H9 (cell line): ENCODE data around the gene ZNF892. TPM values are rescaled to one million over a fixed set of nuclear protein-coding genes. Genes with fewer than 3 reads are reported as not detected.

Experiments
- DNase-seq: peaks from one replicate; pipeline ENCODE4 v3.0.0-alpha.2; 2017
- H2AFZ ChIP-seq: one replicate; pipeline ENCODE4 v1.6.1; 2013; ENCODE audit warnings: mild to moderate bottlenecking, low read length, control low read depth, moderate library complexity
- H2AK5ac ChIP-seq: 2 replicates; pipeline ENCODE4 v1.6.1; 2013; ENCODE audit warnings: low read length, control low read depth, mixed read lengths; ENCODE audit not compliant: insufficient read length
- H2BK120ac ChIP-seq: one replicate; pipeline ENCODE4 v1.6.1; 2013; ENCODE audit warnings: low read depth, mild to moderate bottlenecking, low read length, control low read depth, inconsistent platforms; ENCODE audit not compliant: poor library complexity, severe bottlenecking
- H2BK12ac ChIP-seq: 2 replicates; pipeline ENCODE4 v1.6.1; 2013; ENCODE audit warnings: low read length, control low read depth, mixed read lengths, low read depth; ENCODE audit not compliant: insufficient read length
- H2BK15ac ChIP-seq: 2 replicates; pipeline ENCODE4 v1.6.1; 2013; ENCODE audit warnings: low read depth, low read length, control low read depth
- H2BK20ac ChIP-seq: one replicate; pipeline ENCODE4 v1.6.1; 2013; ENCODE audit warnings: low read depth, mild to moderate bottlenecking, low read length, control low read depth, inconsistent platforms; ENCODE audit not compliant: poor library complexity, severe bottlenecking
- H2BK5ac ChIP-seq: 2 replicates; pipeline ENCODE4 v1.6.1; 2013; ENCODE audit warnings: low read length, control low read depth, mixed read lengths; ENCODE audit not compliant: insufficient read length
- H3K14ac ChIP-seq: 2 replicates; pipeline ENCODE4 v1.6.1; 2013; ENCODE audit warnings: low read length, control low read depth; ENCODE audit not compliant: insufficient read depth
- H3K18ac ChIP-seq: 2 replicates; pipeline ENCODE4 v1.6.1; 2013; ENCODE audit warnings: low read depth, mild to moderate bottlenecking, mixed read lengths, low read length, control low read depth; ENCODE audit not compliant: insufficient read length
- H3K23ac ChIP-seq: 2 replicates; pipeline ENCODE4 v1.6.1; 2013; ENCODE audit warnings: low read length, control low read depth, mixed read lengths, low read depth; ENCODE audit not compliant: insufficient read length
- H3K23me2 ChIP-seq: 2 replicates; pipeline ENCODE4 v1.6.1; 2013; ENCODE audit warnings: low read depth, mild to moderate bottlenecking, mixed read lengths, low read length, control low read depth; ENCODE audit not compliant: insufficient read length, poor library complexity, severe bottlenecking
- H3K27ac ChIP-seq: 2 replicates; pipeline ENCODE4 v1.5.1; 2013; ENCODE audit warnings: low read length, control low read depth, mixed read lengths, low read depth; ENCODE audit not compliant: insufficient read length
- H3K27me3 ChIP-seq: 2 replicates; pipeline ENCODE4 v1.6.1; 2013; ENCODE audit warnings: low read length, control low read depth, inconsistent platforms; ENCODE audit not compliant: insufficient read depth
- H3K4ac ChIP-seq: 2 replicates; pipeline ENCODE4 v1.6.1; 2013; ENCODE audit warnings: low read depth, mild to moderate bottlenecking, control low read depth, inconsistent platforms, low read length, moderate library complexity
- H3K4me1 ChIP-seq: 2 replicates; pipeline ENCODE4 v1.6.1; 2013; ENCODE audit warnings: low read length, control low read depth, inconsistent platforms; ENCODE audit not compliant: insufficient read depth
- H3K4me2 ChIP-seq: 2 replicates; pipeline ENCODE4 v1.6.1; 2013; ENCODE audit warnings: low read length, control low read depth, mixed read lengths; ENCODE audit not compliant: insufficient read length, insufficient read depth
- H3K56ac ChIP-seq: 2 replicates; pipeline ENCODE4 v1.6.1; 2013; ENCODE audit warnings: low read depth, mild to moderate bottlenecking, mixed read lengths, low read length, control low read depth; ENCODE audit not compliant: insufficient read length
- H3K79me1 ChIP-seq: 2 replicates; pipeline ENCODE4 v1.6.1; 2013; ENCODE audit warnings: low read depth, mild to moderate bottlenecking, moderate library complexity, low read length, control low read depth, inconsistent platforms; ENCODE audit not compliant: insufficient read depth, poor library complexity, severe bottlenecking
- H3K79me2 ChIP-seq: 2 replicates; pipeline ENCODE4 v1.6.1; 2013; ENCODE audit warnings: low read length, control low read depth, inconsistent platforms; ENCODE audit not compliant: insufficient read depth
- H3K9ac ChIP-seq: 2 replicates; pipeline ENCODE4 v1.6.1; 2013; ENCODE audit warnings: low read length, control low read depth, mixed read lengths; ENCODE audit not compliant: insufficient read length; ENCODE audit errors: extremely low read depth
- H3K9me3 ChIP-seq: one replicate; pipeline ENCODE4 v1.6.1; 2013; ENCODE audit warnings: low read depth, low read length, inconsistent platforms; ENCODE audit not compliant: control insufficient read depth
- H3T11ph ChIP-seq: one replicate; pipeline ENCODE4 v1.6.1; 2013; ENCODE audit warnings: mild to moderate bottlenecking, low read length, control low read depth, inconsistent platforms
- H4K20me1 ChIP-seq: one replicate; pipeline ENCODE4 v1.6.1; 2013; ENCODE audit not compliant: control insufficient read depth, insufficient read length, insufficient read depth
- H4K5ac ChIP-seq: 2 replicates; pipeline ENCODE4 v1.6.1; 2013; ENCODE audit warnings: low read depth, mild to moderate bottlenecking, mixed read lengths, low read length, control low read depth; ENCODE audit not compliant: insufficient read length
- H4K8ac ChIP-seq: replicated peaks from 2 replicates; pipeline ENCODE4 v1.6.1; 2013; ENCODE audit warnings: low read length, control low read depth, mixed read lengths, low read depth; ENCODE audit not compliant: insufficient read length
- H4K91ac ChIP-seq: 2 replicates; pipeline ENCODE4 v1.6.1; 2013; ENCODE audit warnings: low read depth, mild to moderate bottlenecking, moderate library complexity, mixed read lengths, low read length, control low read depth; ENCODE audit not compliant: insufficient read length
- H3K27ac Mint-ChIP-seq, 3 experiments: 2 replicates in 2 of 3; 3 replicates in 1 of 3; pipeline ENCODE4 v1.8.0; 2020 to 2021; ENCODE audit warnings: mixed read lengths in 3 of 3, mild to moderate bottlenecking in 1 of 3, moderate library complexity in 1 of 3
- H3K27me3 Mint-ChIP-seq: 2 replicates; pipeline ENCODE4 v1.8.0; 2021; ENCODE audit warnings: low read depth, mild to moderate bottlenecking, moderate library complexity, mixed read lengths
- H3K36me3 Mint-ChIP-seq, 3 experiments: 2 replicates in 2 of 3; 3 replicates in 1 of 3; pipeline ENCODE4 v1.8.0; 2020 to 2021; ENCODE audit warnings: low read depth in 3 of 3, mixed read lengths in 3 of 3; ENCODE audit not compliant: insufficient read depth in 1 of 3
- H3K4me1 Mint-ChIP-seq, 2 experiments: 2 replicates each; pipeline ENCODE4 v1.8.0; 2020; ENCODE audit warnings: mixed read lengths in 2 of 2
- H3K4me3 Mint-ChIP-seq, 2 experiments: 2 replicates in 1 of 2; 3 replicates in 1 of 2; pipeline ENCODE4 v1.8.0; 2020 to 2021; ENCODE audit warnings: mild to moderate bottlenecking in 2 of 2, mixed read lengths in 2 of 2, moderate library complexity in 1 of 2
- H3K9me3 Mint-ChIP-seq, 2 experiments: 2 replicates in 1 of 2; 3 replicates in 1 of 2; pipeline ENCODE4 v1.8.0; 2020; ENCODE audit warnings: mild to moderate bottlenecking in 2 of 2, mixed read lengths in 2 of 2, moderate library complexity in 1 of 2
- WGBS: extraction: QIAGEN DNeasy Blood & Tissue Kit; methylation state at CpG from one replicate; pipeline ENCODE4 v1.1.7; 2013; ENCODE audit warnings: missing lambda C conversion rate, low lambda C conversion rate, mixed read lengths; ENCODE audit not compliant: insufficient read length; ENCODE audit errors: extremely low coverage; 5-methylcytosine and 5-hydroxymethylcytosine counted together
- total RNA-seq: library from RNA; stranded (reverse); gene quantifications from 2 replicates; pipeline ENCODE4 v1.2.1, GENCODE V29; 2021
- TF ChIP-seq, protein P1 (sequence below): fragments of 200-600 bp; sonication (generic); conservative IDR thresholded peaks from 3 replicates; pipeline ENCODE4 v1.8.0; 2021; ENCODE audit warnings: antibody characterized with exemption, mild to moderate bottlenecking

The ZNF892 gene
- total RNA-seq, 1 experiment from 2014 or later = 13.2 TPM

DNA sequence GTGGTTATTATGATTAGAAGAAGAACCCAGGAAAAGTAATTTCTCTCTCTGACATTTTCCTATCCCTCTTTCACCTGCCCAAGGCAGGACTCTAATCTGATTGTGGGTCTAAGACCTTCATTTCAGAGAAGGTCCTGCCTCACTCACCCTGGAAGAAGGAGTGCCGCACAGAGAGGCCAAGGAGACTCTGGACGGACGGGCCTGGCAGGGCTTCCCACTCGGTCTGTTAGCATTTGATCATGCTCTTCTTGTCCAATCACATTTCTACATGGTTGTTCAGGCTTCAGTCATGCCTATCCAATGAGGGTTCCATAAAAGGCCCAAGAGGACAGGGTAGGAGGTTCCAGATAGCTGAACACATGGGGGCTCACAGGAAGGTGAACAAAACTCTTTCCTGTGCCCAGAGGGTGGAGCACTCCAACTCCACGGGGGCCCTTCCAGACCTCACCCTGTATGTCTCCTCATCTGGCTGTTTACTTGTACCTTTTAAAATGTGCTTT, 27.0 kb downstream of the ZNF892 start:
- H3K23me2 ChIP-seq = no peaks in the 10 kb centered on the region

More for the DNA sequence above, 27.0 kb downstream of the ZNF892 start:
- Histone ChIP-seq H3K79me1 (no peaks in the 10 kb centered on the region), H3K4me2 (no peak overlapping the region), H2BK20ac (no peak overlapping the region), H3K23ac (no peak overlapping the region), H3K27me3 (no peaks in the 10 kb centered on the region), H4K8ac (no peak overlapping the region), H3K9me3 (peaks cover 10% of the 10 kb centered on the region), H2AFZ (no peak overlapping the region), H2BK5ac (no peak overlapping the region), H3K56ac (no peak overlapping the region), H2BK120ac (no peak overlapping the region), H3K79me2 (no peaks in the 10 kb centered on the region), H3K27ac (no peak overlapping the region), H3T11ph (no peak overlapping the region), H4K20me1 (no peaks in the 10 kb centered on the region), H2AK5ac (no peak overlapping the region), H4K91ac (no peak overlapping the region), H2BK15ac (no peak overlapping the region), H3K4me1 (no peaks in the 10 kb centered on the region), H3K4ac (no peak overlapping the region), H3K18ac (no peak overlapping the region), H2BK12ac (no peak overlapping the region), H4K5ac (no peak overlapping the region), H3K9ac (no peak overlapping the region), H3K14ac (no peak overlapping the region)
- Mint-ChIP-seq H3K36me3 (peaks cover 0 to 4% (median 0%) of the 10 kb centered on the region in 3 experiments; a peak in 1 of 7 replicates), H3K9me3 (peaks cover 50 to 51% of the 10 kb centered on the region in 2 experiments), H3K4me3 (no peak overlapping the region), H3K4me1 (0 out of 4 replicates have a peak, but pooled peaks cover 0 to 2% of the 10 kb centered on the region in 2 experiments), H3K27me3 (peaks cover 1% of the 10 kb centered on the region; the same call in 1 of the 2 replicates), H3K27ac (no peak overlapping the region)
- TF ChIP-seq, protein P1, sequence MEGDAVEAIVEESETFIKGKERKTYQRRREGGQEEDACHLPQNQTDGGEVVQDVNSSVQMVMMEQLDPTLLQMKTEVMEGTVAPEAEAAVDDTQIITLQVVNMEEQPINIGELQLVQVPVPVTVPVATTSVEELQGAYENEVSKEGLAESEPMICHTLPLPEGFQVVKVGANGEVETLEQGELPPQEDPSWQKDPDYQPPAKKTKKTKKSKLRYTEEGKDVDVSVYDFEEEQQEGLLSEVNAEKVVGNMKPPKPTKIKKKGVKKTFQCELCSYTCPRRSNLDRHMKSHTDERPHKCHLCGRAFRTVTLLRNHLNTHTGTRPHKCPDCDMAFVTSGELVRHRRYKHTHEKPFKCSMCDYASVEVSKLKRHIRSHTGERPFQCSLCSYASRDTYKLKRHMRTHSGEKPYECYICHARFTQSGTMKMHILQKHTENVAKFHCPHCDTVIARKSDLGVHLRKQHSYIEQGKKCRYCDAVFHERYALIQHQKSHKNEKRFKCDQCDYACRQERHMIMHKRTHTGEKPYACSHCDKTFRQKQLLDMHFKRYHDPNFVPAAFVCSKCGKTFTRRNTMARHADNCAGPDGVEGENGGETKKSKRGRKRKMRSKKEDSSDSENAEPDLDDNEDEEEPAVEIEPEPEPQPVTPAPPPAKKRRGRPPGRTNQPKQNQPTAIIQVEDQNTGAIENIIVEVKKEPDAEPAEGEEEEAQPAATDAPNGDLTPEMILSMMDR = no peak
- DNase-seq = no peak
- WGBS = no CpG with 5 or more reads among the region's 5 CpGs
